Kidney capillary endothelial cell (primary cell): ENCODE data around the gene TRAPPC3L.
A peak's percentile ranks its signal among the peaks of the same experiment; 100 is the strongest.

ENCODE experiments used
- DNase-seq: peaks from one replicate; pipeline ENCODE4 v3.0.0-alpha.2; 2018; ENCODE audit warnings: low spot score

Gene TRAPPC3L

GRCh38 chr6:116545651-116546050, at the start of gene TRAPPC3L:
TRAPPC3L (minus strand) TSS chr6:116545684; CDS start chr6:116545514, 170 bp downstream.
- DNase-seq = no peak

GRCh38 chr6:116595247-116595646, 49.8 kb upstream of the TRAPPC3L start:
- DNase-seq = no peak

GRCh38 chr6:116586738-116587137, 41.3 kb upstream of the TRAPPC3L start:
- DNase-seq = no peak

- no peak for DNase-seq
These were observed 40.8 kb upstream of the TRAPPC3L start for GRCh38 chr6:116586276-116586675.

GRCh38 chr6:116580198-116580597, 34.7 kb upstream of the TRAPPC3L start:
- no peak for DNase-seq

DNA sequence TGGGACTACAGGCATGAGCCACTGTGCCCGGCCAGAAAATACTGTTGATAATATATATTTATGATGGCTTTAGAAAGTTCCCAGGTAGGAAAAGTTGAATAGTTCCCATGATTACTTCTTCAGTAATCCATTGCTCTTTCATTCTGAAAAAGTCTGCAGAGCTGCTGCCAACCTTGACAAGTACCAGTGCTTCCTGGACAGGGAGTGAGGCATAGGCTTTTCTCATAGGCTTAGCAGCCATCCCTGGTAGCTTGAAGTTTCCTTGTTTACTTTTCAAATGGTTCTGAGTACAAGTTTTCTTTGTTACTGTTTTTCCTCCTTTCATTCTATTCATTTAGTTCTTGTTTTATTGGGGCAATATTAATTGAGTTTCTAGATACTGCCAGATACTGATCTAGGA, 33.7 kb upstream of the TRAPPC3L start:
- DNase-seq = no peak

DNA sequence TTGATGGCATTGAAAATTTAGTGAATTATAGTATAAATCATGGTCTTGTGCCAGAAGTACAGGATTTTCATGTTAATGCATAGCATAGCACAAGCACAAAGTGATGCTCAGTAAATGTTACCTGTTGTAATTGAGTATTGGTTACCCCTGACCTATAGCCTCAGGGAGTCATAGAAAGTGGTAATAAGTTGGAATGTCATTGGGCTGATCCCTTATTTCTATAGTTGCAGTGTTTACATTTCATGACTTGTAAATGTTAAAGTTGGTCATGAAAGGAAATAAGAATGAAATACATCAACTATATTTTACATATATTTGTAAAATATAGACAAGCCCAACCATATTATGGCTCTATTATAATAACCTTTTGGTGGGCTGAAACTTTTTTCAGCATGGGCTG, 32.9 kb upstream of the TRAPPC3L start:
- no peak for DNase-seq

DNA sequence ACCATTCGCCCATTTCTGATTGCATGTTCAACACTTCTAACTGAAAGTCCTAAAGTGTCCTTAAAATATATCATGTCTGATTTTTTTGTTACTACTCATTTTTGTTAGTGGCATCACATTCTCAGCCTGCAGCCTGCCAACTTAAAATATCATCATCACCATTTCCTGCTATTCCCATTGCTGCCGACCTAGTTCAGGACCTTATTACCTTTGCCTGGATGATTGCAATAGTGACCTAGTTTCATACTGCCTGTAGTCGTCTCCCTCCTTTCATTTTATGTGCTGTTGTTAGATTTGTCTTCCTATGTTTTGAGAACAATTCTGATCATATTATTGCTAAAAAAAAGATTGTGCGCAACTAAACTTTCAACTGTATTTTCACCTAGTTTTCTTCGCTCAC, 32.0 kb upstream of the TRAPPC3L start:
- no peak for DNase-seq

DNA sequence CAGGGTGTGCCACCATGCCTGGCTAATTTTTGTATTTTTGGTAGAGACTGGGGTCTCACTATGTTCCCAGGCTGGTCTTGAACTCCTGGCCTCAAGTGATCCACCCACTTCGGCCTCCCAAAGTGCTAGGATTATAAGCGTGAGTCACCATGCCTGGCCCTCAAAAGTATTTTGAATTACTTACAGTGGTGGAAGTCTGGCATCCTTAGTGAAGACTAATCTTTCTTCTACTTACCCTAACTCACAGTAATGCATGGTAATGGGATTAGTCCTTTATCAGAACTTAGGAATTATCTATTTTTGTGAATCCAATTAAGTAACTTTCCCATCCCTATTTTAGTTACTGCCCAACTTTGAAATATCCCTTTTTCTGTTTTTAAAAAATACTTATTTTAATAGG, 29.7 kb upstream of the TRAPPC3L start:
- no peak for DNase-seq

GRCh38 chr6:116572162-116572561, 26.7 kb upstream of the TRAPPC3L start:
- no peak for DNase-seq

- DNase-seq = no peak
These were observed 26.2 kb upstream of the TRAPPC3L start for GRCh38 chr6:116571683-116572000.

DNA sequence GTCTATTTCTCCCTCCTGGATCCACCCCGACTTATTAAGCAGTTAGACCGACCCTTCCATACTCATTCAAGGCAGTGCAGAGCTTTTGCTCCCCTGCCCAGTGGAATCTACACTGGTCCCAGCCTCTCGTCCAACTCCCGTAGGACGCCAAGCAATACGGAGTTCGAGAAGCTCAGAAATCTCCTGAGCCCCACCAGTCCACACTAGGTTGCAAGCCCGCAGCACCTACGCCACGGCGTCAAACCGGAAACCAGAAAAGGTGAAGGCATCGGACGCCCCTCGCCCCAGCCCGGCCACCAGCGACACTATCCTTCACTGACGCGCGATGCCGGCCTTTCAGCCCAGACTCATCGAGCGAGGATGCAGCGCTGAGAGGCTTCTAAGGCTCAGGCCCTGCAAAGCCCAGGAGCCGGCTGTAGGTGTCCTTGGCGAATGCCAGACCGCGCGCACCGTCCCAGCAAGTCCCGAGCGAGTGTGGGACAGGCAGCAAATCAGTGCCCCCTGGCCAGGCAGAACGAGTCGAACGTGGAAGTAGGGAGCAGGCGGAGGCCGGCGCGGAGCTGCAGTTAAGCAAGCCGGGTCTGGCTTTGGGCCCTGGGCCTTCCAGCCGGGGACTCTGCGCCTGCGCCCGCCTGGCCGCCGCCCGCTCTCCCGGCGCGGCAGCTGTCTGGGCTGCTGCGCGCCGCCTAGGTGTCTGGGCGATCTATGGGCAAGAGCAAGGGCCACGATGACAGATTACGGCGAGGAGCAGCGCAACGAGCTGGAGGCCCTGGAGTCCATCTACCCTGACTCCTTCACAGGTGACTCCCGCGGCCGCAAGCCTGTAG, 25.6 kb upstream of the TRAPPC3L start, which contains the start of gene RWDD1:
RWDD1 (plus strand) TSS at position 649 of the 827 bp plus-strand sequence; CDS start at position 728, 79 bp downstream.
- DNase-seq = peak; percentile 99

DNA sequence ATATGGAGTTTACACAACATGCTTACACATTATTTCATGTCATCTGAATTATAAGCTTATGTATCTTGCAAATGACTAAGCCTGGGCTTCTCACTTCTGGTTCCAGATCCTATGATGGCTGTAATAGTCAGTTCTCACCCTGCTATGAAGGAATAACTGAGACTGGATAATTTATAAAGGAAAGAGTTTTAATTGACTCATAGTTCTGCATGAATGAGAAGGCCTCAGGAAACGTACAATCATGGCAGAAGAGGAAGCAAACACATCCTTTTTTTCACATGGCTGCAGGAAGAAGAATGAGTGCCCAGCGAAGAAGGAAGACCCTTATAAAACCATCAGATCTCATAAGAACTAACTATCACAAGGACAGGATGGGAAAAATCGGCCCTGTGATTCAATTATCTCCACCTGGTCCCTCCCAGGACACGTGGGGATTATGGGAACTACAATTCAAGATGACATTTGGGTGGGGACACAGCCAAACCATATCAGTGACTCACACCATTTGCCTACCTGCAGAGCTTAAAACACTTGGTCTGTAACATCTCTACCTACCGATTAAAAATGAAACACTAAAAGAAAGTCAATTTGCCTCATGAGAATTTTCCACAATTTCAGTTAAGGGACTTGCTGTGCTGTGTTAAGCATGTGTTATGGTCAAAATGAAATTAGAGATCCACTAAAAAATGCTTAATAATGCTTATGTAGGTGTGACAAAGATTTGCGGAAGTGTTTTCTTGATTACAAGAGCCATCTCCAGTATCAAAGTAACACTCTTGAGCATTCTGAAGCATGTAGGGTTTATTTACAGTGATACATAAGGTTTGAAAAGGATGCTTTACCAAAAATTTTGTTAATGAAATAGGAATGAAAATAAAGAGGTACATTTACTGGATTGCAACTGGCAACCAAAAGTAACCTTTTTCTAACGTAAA, 23.6 kb upstream of the TRAPPC3L start:
- peak; percentile 65 for DNase-seq

- DNase-seq = no peak
These were observed 22.6 kb upstream of the TRAPPC3L start for GRCh38 chr6:116568111-116568510.

DNA sequence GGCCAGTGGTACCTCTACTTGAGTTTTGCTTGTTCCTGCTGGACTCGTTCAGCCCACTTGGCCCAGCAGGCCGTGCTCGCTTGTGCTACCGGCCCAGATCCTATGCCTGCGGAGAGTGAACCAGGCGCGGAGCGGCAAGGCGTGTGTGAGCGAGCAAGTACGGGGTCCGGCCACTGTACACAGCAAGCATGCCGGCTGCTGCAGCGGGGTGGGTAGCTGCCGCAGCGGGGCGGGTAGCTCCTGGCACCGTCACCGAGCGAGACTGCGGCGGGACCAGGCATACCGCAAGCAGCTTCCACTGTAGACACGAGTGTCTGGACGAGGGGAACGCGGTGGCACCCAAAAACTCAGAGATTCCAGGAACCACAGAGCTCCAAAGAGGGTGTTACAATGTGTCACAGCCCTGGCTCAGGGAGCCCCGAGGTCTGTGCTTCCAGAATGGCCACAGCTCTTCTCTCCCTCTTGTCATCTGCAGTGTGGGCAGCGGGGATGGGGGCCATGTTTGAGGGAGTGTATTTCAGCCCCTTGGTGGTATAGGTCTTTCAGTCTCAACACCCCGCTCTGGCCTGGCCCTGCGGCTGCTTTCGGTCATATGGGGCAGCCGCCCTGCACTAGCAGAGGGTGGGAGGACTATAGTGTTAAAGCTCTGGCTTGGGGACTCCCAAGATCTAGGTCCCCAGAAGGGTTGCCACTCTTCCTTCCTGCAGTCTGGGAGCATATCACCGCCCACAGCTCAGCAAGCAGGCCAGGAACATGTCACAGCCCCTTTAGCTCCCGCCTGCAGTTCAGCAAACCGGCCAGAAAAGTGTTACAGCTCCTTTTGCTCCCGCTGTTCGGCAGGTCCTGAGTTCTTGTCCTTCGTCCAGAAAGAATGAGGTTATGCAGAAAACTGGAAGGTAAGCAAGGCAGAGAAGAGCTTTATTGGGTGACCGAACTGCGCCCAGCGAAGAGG, 19.7 kb upstream of the TRAPPC3L start:
- DNase-seq = no peak

DNA sequence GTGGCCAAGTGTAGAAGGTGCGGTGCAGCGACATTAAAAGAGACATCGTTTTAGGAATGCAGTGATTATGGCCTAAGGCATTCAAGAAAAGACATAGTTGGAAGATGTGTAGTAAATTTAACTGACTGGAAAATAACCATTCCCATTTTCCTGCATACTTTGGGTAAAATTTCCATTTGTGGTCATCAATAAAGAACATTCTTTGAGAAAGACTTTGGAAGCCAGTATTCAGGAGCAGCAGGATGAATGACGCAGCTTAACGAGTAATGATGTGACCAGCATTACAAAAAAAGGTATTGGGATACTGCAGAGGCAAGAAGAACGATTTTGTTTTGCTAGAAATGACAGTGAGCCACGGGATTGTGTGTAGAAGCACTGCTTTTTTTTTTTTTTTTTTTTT, 18.8 kb upstream of the TRAPPC3L start:
- DNase-seq = no peak

DNA sequence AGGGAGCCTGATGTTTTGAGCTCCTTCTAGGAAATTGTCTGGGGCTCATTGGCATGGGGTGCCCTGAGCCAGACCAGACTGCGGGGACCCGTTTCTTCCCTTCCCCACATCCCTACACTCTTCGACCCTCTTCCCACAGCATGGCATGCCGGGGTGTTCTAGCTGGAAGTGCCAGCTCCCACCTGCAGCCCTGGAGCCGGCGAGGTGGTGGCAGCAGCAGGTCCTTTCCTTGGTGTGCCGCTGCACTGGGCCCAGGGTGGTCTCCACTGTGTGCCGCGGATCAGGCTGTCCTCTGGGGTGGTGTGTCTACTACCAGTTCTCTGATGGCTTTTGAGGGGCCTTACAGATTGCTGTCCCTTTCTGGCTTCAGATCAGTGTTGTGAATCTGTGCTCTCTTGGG, 18.3 kb upstream of the TRAPPC3L start:
- DNase-seq = no peak

GRCh38 chr6:116562614-116563013, 17.1 kb upstream of the TRAPPC3L start:
- DNase-seq = no peak

DNA sequence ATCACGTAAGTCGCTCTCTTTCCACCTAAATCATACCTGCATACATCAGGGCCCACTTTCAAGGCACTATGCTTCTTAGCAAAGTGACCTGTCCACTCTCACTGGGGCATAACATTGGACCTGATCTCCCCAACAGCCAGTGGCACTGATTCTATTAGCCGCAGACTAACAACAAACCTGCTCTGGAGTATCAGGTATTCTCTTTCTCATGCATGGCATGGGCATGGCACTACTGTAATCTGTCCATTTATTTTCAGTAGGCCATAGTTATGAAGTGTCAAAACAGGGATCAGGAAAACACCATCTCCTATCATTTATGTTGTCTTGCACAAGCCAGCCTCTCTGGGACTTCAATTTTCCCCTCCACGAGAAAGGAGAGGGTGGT, 16.5 kb upstream of the TRAPPC3L start:
- no peak for DNase-seq

DNA sequence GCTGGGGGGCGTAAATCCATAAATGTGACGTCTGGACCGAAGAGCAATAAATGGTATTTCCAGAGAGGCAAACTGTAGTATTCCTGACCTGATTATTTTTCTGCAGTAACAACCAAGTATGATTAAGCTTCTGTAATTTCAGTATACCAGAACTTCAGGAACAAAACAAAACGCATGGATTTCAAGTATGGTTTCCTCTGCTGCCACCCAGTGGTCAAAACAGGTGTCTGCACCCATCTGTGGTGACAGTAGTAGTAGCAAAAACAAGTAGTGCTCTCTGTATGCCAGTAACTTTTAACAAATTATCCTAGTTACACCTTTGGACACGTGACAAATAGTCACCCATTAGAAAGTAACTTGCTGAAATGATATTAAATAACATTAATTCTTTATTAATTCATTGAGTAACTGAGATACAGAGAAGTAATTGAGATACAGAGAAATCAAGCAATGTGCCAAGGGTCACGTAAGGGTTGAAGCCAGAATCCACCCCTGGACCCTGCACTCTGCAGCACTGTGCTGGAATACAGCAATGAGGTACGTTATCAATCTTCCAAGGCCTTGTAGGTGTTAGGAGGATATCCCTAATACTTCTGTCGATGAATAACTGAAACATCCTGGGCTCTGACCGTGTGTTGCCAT, 16.0 kb upstream of the TRAPPC3L start:
- DNase-seq = peak; percentile 68

GRCh38 chr6:116560130-116560529, 14.6 kb upstream of the TRAPPC3L start:
- DNase-seq = no peak
